ENCODE measurements around the gene KRTAP5-4. TPM values are rescaled to one million over a fixed set of nuclear protein-coding genes. Genes with fewer than 3 reads are reported as not detected.

Gene KRTAP5-4
- total RNA-seq, 1 donor, result not detected

GRCh38 chr11:1574238-1574932, 47.6 kb downstream of the KRTAP5-4 start:
- peaks cover 12% of the 10 kb centered on the region for H4K20me1 ChIP-seq (ENCODE audit: insufficient read depth, low read length)
- DNase-seq (ENCODE audit: insufficient read length, low spot score, missing footprints), result peak; percentile 94
- no peak overlapping the region for H3K4me3 ChIP-seq (ENCODE audit: insufficient read depth, low read length)
- H3K9me3 ChIP-seq (ENCODE audit: low read depth, low read length), result peaks cover 5% of the 10 kb centered on the region
- no peaks in the 10 kb centered on the region for H3K36me3 ChIP-seq (ENCODE audit: insufficient read depth, low read length)
- TF ChIP-seq CTCF (IDR thresholded peaks at IDR 0.05; ENCODE audit: extremely low read depth, low read depth, low read length), result peak; percentile 58
- no peak overlapping the region for H3K27ac ChIP-seq (ENCODE audit: low read depth, low read length)
- peaks cover 39% of the 10 kb centered on the region for H3K27me3 ChIP-seq (ENCODE audit: insufficient read depth, low read length)
- no peak overlapping the region for H3K4me2 ChIP-seq (ENCODE audit: insufficient read depth, low read length)
- no peaks in the 10 kb centered on the region for H3K79me2 ChIP-seq (ENCODE audit: insufficient read depth, low read length)
- H3K4me1 ChIP-seq (ENCODE audit: insufficient read depth, low read length), result no peaks in the 10 kb centered on the region
- H2AFZ ChIP-seq (ENCODE audit: low read length), result no peak overlapping the region

- TF ChIP-seq CTCF (IDR thresholded peaks at IDR 0.05; ENCODE audit: extremely low read depth, low read depth, low read length), result no peak
- no peaks in the 10 kb centered on the region for H3K79me2 ChIP-seq (ENCODE audit: insufficient read depth, low read length)
- no peaks in the 10 kb centered on the region for H3K36me3 ChIP-seq (ENCODE audit: insufficient read depth, low read length)
- peaks cover 5% of the 10 kb centered on the region for H3K9me3 ChIP-seq (ENCODE audit: low read depth, low read length)
- no peak overlapping the region for H2AFZ ChIP-seq (ENCODE audit: low read length)
- H3K27me3 ChIP-seq (ENCODE audit: insufficient read depth, low read length), result peaks cover 39% of the 10 kb centered on the region
- H3K4me1 ChIP-seq (ENCODE audit: insufficient read depth, low read length), result no peaks in the 10 kb centered on the region
- H4K20me1 ChIP-seq (ENCODE audit: insufficient read depth, low read length), result peaks cover 16% of the 10 kb centered on the region
- peak; percentile 82 for DNase-seq (ENCODE audit: insufficient read length, low spot score, missing footprints)
- no peak overlapping the region for H3K27ac ChIP-seq (ENCODE audit: low read depth, low read length)
- no peak overlapping the region for H3K4me3 ChIP-seq (ENCODE audit: insufficient read depth, low read length)
- no peak overlapping the region for H3K4me2 ChIP-seq (ENCODE audit: insufficient read depth, low read length)
Measured at GRCh38 chr11:1573903-1574237, 48.1 kb downstream of the KRTAP5-4 start.

- peaks cover 16% of the 10 kb centered on the region for H4K20me1 ChIP-seq (ENCODE audit: insufficient read depth, low read length)
- H3K4me2 ChIP-seq (ENCODE audit: insufficient read depth, low read length), result no peak overlapping the region
- H3K4me1 ChIP-seq (ENCODE audit: insufficient read depth, low read length), result no peaks in the 10 kb centered on the region
- DNase-seq (ENCODE audit: insufficient read length, low spot score, missing footprints), result peak; percentile 70
- peaks cover 37% of the 10 kb centered on the region for H3K27me3 ChIP-seq (ENCODE audit: insufficient read depth, low read length)
- TF ChIP-seq CTCF (IDR thresholded peaks at IDR 0.05; ENCODE audit: extremely low read depth, low read depth, low read length), result no peak
- H3K9me3 ChIP-seq (ENCODE audit: low read depth, low read length), result peaks cover 3% of the 10 kb centered on the region
- H3K36me3 ChIP-seq (ENCODE audit: insufficient read depth, low read length), result no peaks in the 10 kb centered on the region
- no peaks in the 10 kb centered on the region for H3K79me2 ChIP-seq (ENCODE audit: insufficient read depth, low read length)
- no peak overlapping the region for H3K4me3 ChIP-seq (ENCODE audit: insufficient read depth, low read length)
- no peak overlapping the region for H2AFZ ChIP-seq (ENCODE audit: low read length)
- H3K27ac ChIP-seq (ENCODE audit: low read depth, low read length), result no peak overlapping the region
Measured at GRCh38 chr11:1573077-1573902, 48.6 kb downstream of the KRTAP5-4 start.

All from osteoblast (primary cell).